SIG-M5 treated with dmso at 0.1 percent for 504 hours (cell line): ENCODE data around the gene MYZAP.

Experiments
- DNase-seq: peaks from one replicate; lab custom pipeline; 2025; ENCODE audit not compliant: unreplicated experiment; lab: John Stamatoyannopoulos, UW

The MYZAP gene

GRCh38 chr15:57562196-57562769 lies 29.4 kb upstream of the MYZAP start:
- DNase-seq = no peak

- DNase-seq = no peak
These were observed 28.3 kb upstream of the MYZAP start for GRCh38 chr15:57563416-57563815.

GRCh38 chr15:57565311-57565710 lies 26.4 kb upstream of the MYZAP start:
- no peak for DNase-seq

- DNase-seq = no peak
These were observed 24.9 kb upstream of the MYZAP start for GRCh38 chr15:57566834-57567233.

GRCh38 chr15:57567891-57568290 lies 23.8 kb upstream of the MYZAP start:
- DNase-seq = no peak

- DNase-seq = no peak
These were observed 23.4 kb upstream of the MYZAP start for GRCh38 chr15:57568299-57568698.

- no peak for DNase-seq
These were observed 21.4 kb upstream of the MYZAP start for GRCh38 chr15:57570340-57570739.

GRCh38 chr15:57570994-57571393 lies 20.7 kb upstream of the MYZAP start:
- DNase-seq = no peak

GRCh38 chr15:57571725-57572124 lies 20.0 kb upstream of the MYZAP start:
- no peak for DNase-seq

- DNase-seq = no peak
These were observed 19.2 kb upstream of the MYZAP start for GRCh38 chr15:57572468-57572867.

GRCh38 chr15:57573151-57573550 lies 18.6 kb upstream of the MYZAP start:
- DNase-seq = no peak

GRCh38 chr15:57575363-57575762 lies 16.3 kb upstream of the MYZAP start:
- no peak for DNase-seq

- no peak for DNase-seq
These were observed 13.3 kb upstream of the MYZAP start for GRCh38 chr15:57578288-57578900.

- DNase-seq = no peak
These were observed 11.3 kb upstream of the MYZAP start for GRCh38 chr15:57580428-57580827.

- no peak for DNase-seq
These were observed 10.8 kb upstream of the MYZAP start for GRCh38 chr15:57580866-57581265.

- no peak for DNase-seq
These were observed 9.6 kb upstream of the MYZAP start for GRCh38 chr15:57582090-57582489.

- no peak for DNase-seq
These were observed 8.4 kb upstream of the MYZAP start for GRCh38 chr15:57583282-57583681.

GRCh38 chr15:57583720-57584119 lies 8.0 kb upstream of the MYZAP start:
- no peak for DNase-seq

- DNase-seq = peak; percentile 21
These were observed 4.9 kb upstream of the MYZAP start for GRCh38 chr15:57586661-57587424.

- no peak for DNase-seq
These were observed 2.4 kb upstream of the MYZAP start for GRCh38 chr15:57589281-57589680.

GRCh38 chr15:57589754-57590153 lies 1.9 kb upstream of the MYZAP start:
- no peak for DNase-seq

- DNase-seq = no peak
These were observed 375 bp upstream of the MYZAP start for GRCh38 chr15:57591237-57591821.
